Loucy (cell line): ENCODE measurements around the gene HOXD1.

Experiments used
- H2AFZ ChIP-seq: fragments of 200-600 bp; sonication (generic); 2 replicates; pipeline ENCODE4 v1.6.0; 2016; ENCODE audit warnings: antibody characterized with exemption, mild to moderate bottlenecking, low read length, moderate library complexity
- H3F3A ChIP-seq: fragments of 200-600 bp; 2 replicates; pipeline ENCODE4 v1.6.0; 2016; ENCODE audit warnings: antibody characterized with exemption, low read depth, mild to moderate bottlenecking
- H3K27me3 ChIP-seq: fragments of 200-600 bp; sonication (generic); 2 replicates; pipeline ENCODE4 v1.6.1; 2014; ENCODE audit warnings: low read length, mild to moderate bottlenecking; ENCODE audit not compliant: insufficient read depth, poor library complexity, severe bottlenecking
- H3K36me3 ChIP-seq: fragments of 200-600 bp; sonication (generic); 2 replicates; pipeline ENCODE4 v1.6.1; 2016; ENCODE audit warnings: low read length; ENCODE audit not compliant: insufficient read depth
- H3K4me1 ChIP-seq: fragments of 200-600 bp; sonication (generic); 2 replicates; pipeline ENCODE4 v1.5.1; 2014; ENCODE audit warnings: low read length, mild to moderate bottlenecking; ENCODE audit not compliant: insufficient read depth, poor library complexity, severe bottlenecking
- H3K4me2 ChIP-seq: fragments of 200-600 bp; sonication (generic); 2 replicates; pipeline ENCODE4 v1.6.0; 2014; ENCODE audit warnings: antibody characterized with exemption, low read length, low read depth, mild to moderate bottlenecking; ENCODE audit not compliant: poor library complexity, severe bottlenecking
- H3K4me3 ChIP-seq: fragments of 200-600 bp; sonication (generic); 2 replicates; pipeline ENCODE4 v1.5.1; 2014; ENCODE audit warnings: low read length, mild to moderate bottlenecking, mixed read lengths; ENCODE audit not compliant: poor library complexity, severe bottlenecking
- H3K79me2 ChIP-seq: fragments of 200-600 bp; sonication (generic); 2 replicates; pipeline ENCODE4 v1.6.1; 2014; ENCODE audit warnings: low read length; ENCODE audit not compliant: insufficient read depth
- H3K9ac ChIP-seq: fragments of 200-600 bp; sonication (generic); 2 replicates; pipeline ENCODE4 v1.6.0; 2014; ENCODE audit warnings: mild to moderate bottlenecking, low read depth, low read length, moderate library complexity; ENCODE audit not compliant: poor library complexity, severe bottlenecking
- H3K9me2 ChIP-seq: fragments of 200-600 bp; sonication (generic); replicated peaks from 2 replicates; pipeline ENCODE4 v1.6.1; 2016; ENCODE audit warnings: low read depth, low read length, mixed read lengths
- H3K9me3 ChIP-seq: fragments of 200-600 bp; sonication (generic); 2 replicates; pipeline ENCODE4 v1.6.1; 2014; ENCODE audit warnings: mild to moderate bottlenecking, antibody characterized with exemption, low read length, low read depth; ENCODE audit not compliant: insufficient read depth
- H4K20me1 ChIP-seq: fragments of 200-600 bp; sonication (generic); 2 replicates; pipeline ENCODE4 v1.6.0; 2014; ENCODE audit warnings: antibody characterized with exemption, low read length, mild to moderate bottlenecking; ENCODE audit not compliant: insufficient read depth, poor library complexity, severe bottlenecking
- EZH2phosphoT487 ChIP-seq: fragments of 200-600 bp; IDR thresholded peaks from 2 replicates; pipeline ENCODE4 v1.6.1; 2018; ENCODE audit warnings: antibody characterized with exemption, mild to moderate bottlenecking, moderate library complexity, borderline replicate concordance
- TF ChIP-seq, protein P1 (sequence below): fragments of 200-600 bp; sonication (generic); conservative IDR thresholded peaks from 2 replicates; pipeline ENCODE4 v1.5.1; 2014; ENCODE audit warnings: mild to moderate bottlenecking, antibody characterized with exemption, low read length

The HOXD1 gene

DNA sequence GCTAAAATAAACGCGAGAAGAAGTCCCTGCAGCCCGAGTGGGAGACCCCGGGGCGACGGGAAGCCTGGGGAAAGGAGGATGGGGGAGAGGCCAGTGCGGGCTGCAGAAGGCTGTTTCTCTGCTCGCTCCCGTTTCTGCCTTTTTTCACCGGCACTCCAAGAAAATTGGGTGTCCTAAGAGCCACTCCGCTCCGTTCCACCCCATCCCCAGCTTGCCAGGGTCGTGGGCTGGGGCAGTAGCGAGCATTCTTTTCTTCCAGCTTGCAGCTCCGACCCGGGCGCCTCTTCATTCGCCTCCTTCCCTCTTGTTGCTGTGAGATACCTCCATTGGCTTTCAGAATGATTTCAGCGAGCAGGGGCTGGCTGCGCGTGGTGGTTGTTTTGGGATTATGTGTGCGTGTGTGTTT lies 30.3 kb upstream of the HOXD1 start:
- no peaks in the 10 kb centered on the region for H3K79me2 ChIP-seq
- no peak overlapping the region for H2AFZ ChIP-seq
- H3K27me3 ChIP-seq: no peaks in the 10 kb centered on the region
- H3K4me1 ChIP-seq: no peaks in the 10 kb centered on the region
- H3F3A ChIP-seq: no peaks in the 10 kb centered on the region
- H3K4me3 ChIP-seq: no peak overlapping the region
- no peaks in the 10 kb centered on the region for H3K9me2 ChIP-seq
- H3K9me3 ChIP-seq: no peaks in the 10 kb centered on the region
- H3K36me3 ChIP-seq: no peaks in the 10 kb centered on the region
- no peak overlapping the region for H3K4me2 ChIP-seq
- no peaks in the 10 kb centered on the region for H4K20me1 ChIP-seq
- no peak for TF ChIP-seq EZH2phosphoT487
- TF ChIP-seq, protein P1, sequence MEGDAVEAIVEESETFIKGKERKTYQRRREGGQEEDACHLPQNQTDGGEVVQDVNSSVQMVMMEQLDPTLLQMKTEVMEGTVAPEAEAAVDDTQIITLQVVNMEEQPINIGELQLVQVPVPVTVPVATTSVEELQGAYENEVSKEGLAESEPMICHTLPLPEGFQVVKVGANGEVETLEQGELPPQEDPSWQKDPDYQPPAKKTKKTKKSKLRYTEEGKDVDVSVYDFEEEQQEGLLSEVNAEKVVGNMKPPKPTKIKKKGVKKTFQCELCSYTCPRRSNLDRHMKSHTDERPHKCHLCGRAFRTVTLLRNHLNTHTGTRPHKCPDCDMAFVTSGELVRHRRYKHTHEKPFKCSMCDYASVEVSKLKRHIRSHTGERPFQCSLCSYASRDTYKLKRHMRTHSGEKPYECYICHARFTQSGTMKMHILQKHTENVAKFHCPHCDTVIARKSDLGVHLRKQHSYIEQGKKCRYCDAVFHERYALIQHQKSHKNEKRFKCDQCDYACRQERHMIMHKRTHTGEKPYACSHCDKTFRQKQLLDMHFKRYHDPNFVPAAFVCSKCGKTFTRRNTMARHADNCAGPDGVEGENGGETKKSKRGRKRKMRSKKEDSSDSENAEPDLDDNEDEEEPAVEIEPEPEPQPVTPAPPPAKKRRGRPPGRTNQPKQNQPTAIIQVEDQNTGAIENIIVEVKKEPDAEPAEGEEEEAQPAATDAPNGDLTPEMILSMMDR: no peak
- no peak overlapping the region for H3K9ac ChIP-seq

DNA sequence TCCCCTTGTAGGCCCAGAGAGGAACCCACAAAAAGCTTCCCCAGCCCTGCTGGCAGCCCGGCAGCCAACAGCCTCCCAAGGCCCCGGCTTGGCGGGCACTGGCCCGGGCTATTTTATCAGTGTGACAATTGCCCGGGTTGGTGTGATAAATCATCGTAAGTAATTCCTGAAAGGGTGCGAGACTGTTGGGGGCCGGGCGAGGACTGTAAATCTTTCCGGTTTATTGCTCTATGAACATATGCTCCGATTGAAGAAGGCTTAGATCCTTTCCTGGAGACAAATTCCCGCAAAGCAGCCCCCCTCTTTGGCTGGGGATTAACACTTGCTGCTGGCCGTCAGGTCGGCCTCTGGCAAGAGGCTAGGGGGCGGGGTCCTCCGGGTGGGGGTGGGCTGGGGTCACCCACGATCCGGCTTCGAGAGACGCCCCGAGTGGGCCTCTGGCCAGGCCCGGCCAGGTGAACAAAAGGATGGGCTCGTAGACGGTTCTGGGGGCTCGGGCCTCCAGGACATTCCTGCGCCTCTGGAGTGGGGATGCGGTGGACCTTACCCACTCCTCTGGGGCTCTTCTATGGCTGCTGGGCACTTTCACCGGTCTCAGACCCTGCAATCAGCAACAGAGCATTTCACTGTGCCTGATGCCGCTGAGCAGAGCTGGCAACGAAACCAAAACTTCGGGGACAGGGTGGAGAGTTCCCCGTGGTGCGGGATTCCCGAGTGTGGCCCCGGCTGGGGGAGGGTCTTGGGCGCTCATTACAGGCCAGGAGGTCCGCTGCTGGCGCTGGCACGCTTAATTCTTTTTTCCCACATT lies 29.4 kb upstream of the HOXD1 start:
- H3K9ac ChIP-seq: no peak overlapping the region
- H3K4me1 ChIP-seq: no peaks in the 10 kb centered on the region
- no peak overlapping the region for H2AFZ ChIP-seq
- no peaks in the 10 kb centered on the region for H3K36me3 ChIP-seq
- TF ChIP-seq, protein P1: no peak
- TF ChIP-seq EZH2phosphoT487: no peak
- H4K20me1 ChIP-seq: no peaks in the 10 kb centered on the region
- no peaks in the 10 kb centered on the region for H3K79me2 ChIP-seq
- no peaks in the 10 kb centered on the region for H3K9me3 ChIP-seq
- no peak overlapping the region for H3K4me3 ChIP-seq
- no peak overlapping the region for H3K4me2 ChIP-seq
- H3K27me3 ChIP-seq: no peaks in the 10 kb centered on the region
- H3K9me2 ChIP-seq: no peaks in the 10 kb centered on the region
- H3F3A ChIP-seq: no peaks in the 10 kb centered on the region

DNA sequence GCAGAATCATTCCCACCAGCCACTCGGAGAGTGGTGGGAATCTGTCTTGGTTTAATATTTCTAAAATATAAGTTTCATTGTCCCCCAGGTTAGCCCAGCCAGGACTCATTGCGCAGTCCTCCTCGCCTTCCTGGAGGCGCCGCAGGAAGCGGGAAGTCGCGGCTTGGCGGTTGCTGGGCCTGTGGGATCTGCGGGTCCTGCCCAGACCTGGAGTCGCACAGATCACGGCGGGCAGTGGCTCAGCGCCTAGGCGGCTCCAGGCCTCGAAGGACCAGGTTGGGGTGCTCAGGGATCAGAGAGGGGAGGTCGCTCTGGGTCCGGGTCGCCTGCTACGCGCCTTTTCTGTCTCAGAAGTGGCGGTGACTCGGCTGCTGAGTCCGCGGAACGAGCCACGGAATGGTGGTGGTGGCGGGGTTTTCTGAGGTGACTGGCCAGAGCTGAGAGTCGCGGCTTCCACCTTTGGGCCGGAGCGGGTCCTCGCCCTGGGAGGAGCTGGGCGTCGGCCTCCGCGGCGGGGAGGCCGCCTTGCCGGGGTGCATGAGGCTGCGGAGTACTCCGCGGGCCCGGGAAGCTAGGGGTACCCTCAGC lies 28.7 kb upstream of the HOXD1 start:
- H3K9me3 ChIP-seq: no peaks in the 10 kb centered on the region
- no peaks in the 10 kb centered on the region for H3F3A ChIP-seq
- no peak overlapping the region for H3K9ac ChIP-seq
- no peaks in the 10 kb centered on the region for H3K79me2 ChIP-seq
- H3K27me3 ChIP-seq: no peaks in the 10 kb centered on the region
- H3K4me3 ChIP-seq: no peak overlapping the region
- H3K4me2 ChIP-seq: no peak overlapping the region
- H4K20me1 ChIP-seq: no peaks in the 10 kb centered on the region
- no peaks in the 10 kb centered on the region for H3K9me2 ChIP-seq
- H3K36me3 ChIP-seq: no peaks in the 10 kb centered on the region
- TF ChIP-seq, protein P1: no peak
- no peak for TF ChIP-seq EZH2phosphoT487
- H3K4me1 ChIP-seq: no peaks in the 10 kb centered on the region
- H2AFZ ChIP-seq: no peak overlapping the region
